ENCODE data around the gene AMD1.

The AMD1 gene

GRCh38 chr6:110934381-110934898, 59.9 kb downstream of the AMD1 start:
- DNase-seq (ENCODE audit: low read depth in 4 of 4, low spot score in 1 of 4), result no peak

- no peak for DNase-seq (ENCODE audit: low read depth in 4 of 4, low spot score in 1 of 4)
These were observed 60.6 kb downstream of the AMD1 start for GRCh38 chr6:110935171-110935570.

- no peak for DNase-seq (ENCODE audit: low read depth in 4 of 4, low spot score in 1 of 4)
These were observed 63.6 kb downstream of the AMD1 start for GRCh38 chr6:110938171-110938570.

GRCh38 chr6:110939429-110940200, 65.0 kb downstream of the AMD1 start:
- DNase-seq (ENCODE audit: low read depth in 4 of 4, low spot score in 1 of 4), result no peak

GRCh38 chr6:110944681-110945151, 70.1 kb downstream of the AMD1 start:
- DNase-seq (ENCODE audit: low read depth in 4 of 4, low spot score in 1 of 4), result peak in 3 of 4 experiments; percentile 10 to 19 (median 15)
